Activated CD4-positive, CD25-positive, alpha-beta regulatory T cell (primary cell): ENCODE results near the gene SLC22A12.

Experiments
- DNase-seq, 4 experiments: peaks; one replicate each; lab custom pipeline; 2025; lab: John Stamatoyannopoulos, UW

SLC22A12 gene

GRCh38 chr11:64604458-64605243 lies 13.6 kb downstream of the SLC22A12 start:
- no peak for DNase-seq

- no peak for DNase-seq
Measured at GRCh38 chr11:64605244-64605560, 14.2 kb downstream of the SLC22A12 start.

- no peak for DNase-seq
Measured at GRCh38 chr11:64605656-64606585, 14.9 kb downstream of the SLC22A12 start.

- no peak for DNase-seq
Measured at GRCh38 chr11:64606796-64607380, 15.9 kb downstream of the SLC22A12 start.

- no peak for DNase-seq
Measured at GRCh38 chr11:64607381-64607985, 16.5 kb downstream of the SLC22A12 start.

- DNase-seq = no peak
Measured at GRCh38 chr11:64608046-64608445, 17.0 kb downstream of the SLC22A12 start.

GRCh38 chr11:64608636-64609035 lies 17.6 kb downstream of the SLC22A12 start:
- DNase-seq = no peak

GRCh38 chr11:64609436-64610047 lies 18.5 kb downstream of the SLC22A12 start:
- DNase-seq = no peak

- DNase-seq = no peak
Measured at GRCh38 chr11:64610596-64610995, 19.6 kb downstream of the SLC22A12 start.

GRCh38 chr11:64611176-64611575 lies 20.2 kb downstream of the SLC22A12 start:
- DNase-seq = no peak

- no peak for DNase-seq
Measured at GRCh38 chr11:64611869-64612646, 21.0 kb downstream of the SLC22A12 start.

GRCh38 chr11:64613648-64614047 lies 22.6 kb downstream of the SLC22A12 start:
- no peak for DNase-seq

GRCh38 chr11:64614917-64615316 lies 23.9 kb downstream of the SLC22A12 start:
- DNase-seq = no peak

GRCh38 chr11:64616817-64617216 lies 25.8 kb downstream of the SLC22A12 start:
- no peak for DNase-seq

- no peak for DNase-seq
Measured at GRCh38 chr11:64619196-64619595, 28.2 kb downstream of the SLC22A12 start.

GRCh38 chr11:64619811-64620380 lies 28.9 kb downstream of the SLC22A12 start:
- no peak for DNase-seq

- DNase-seq = no peak
Measured at GRCh38 chr11:64620381-64620971, 29.5 kb downstream of the SLC22A12 start.

- no peak for DNase-seq
Measured at GRCh38 chr11:64621283-64622019, 30.4 kb downstream of the SLC22A12 start.

- no peak for DNase-seq
Measured at GRCh38 chr11:64622681-64623080, 31.7 kb downstream of the SLC22A12 start.
